AG08395 (cell line): ENCODE measurements around the gene CIT.

Experiments used
- DNase-seq: peaks from one replicate; pipeline ENCODE4 v3.0.0; 2012; ENCODE audit warnings: mixed read lengths, low spot score

Gene CIT

GRCh38 chr12:119649202-119649808 is 227.8 kb downstream of the CIT start:
- DNase-seq = peak; percentile 25

DNA sequence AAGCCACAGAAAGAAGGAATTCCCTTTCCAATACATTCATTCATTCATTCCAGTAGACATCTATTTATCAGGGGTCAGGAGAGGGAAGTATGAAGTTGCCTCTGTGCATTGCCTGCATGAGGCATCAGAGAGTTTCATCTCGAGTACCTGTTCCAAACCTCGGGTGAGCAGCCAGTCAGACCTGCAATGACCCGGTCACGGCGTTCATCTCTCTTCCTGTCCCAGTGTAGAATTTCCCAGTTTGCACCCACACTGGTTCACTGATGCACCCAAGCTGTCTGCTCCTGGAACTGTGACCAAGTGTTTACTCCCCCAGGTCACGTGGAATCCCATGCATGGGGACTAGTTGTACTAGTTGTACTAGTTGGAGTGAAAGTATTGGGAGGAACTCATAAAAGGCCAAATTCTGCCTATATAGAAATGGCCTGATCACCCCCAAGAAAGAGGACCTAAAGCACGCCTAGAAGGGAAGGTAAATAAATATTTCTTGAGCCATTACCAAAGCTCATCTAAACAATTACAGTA is 231.5 kb downstream of the CIT start:
- no peak for DNase-seq

DNA sequence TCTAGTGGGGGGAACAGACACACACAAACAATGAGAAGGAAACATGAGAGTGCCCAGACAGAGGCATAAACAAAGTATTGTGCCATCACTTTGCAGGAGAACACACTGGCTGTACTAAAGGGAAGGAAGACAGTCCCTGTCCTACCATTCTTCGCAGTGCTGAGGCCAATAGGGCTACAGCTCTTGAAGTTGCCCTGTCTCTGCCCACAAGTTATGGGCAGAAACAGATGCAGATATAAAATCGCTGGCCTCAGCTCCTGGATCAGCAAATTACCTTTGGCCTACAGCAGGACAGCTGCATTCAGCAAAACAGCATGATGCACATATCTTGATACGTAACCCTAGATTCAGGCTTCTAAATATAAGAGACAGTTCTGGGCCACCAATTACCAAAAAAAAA is 232.2 kb downstream of the CIT start:
- DNase-seq = no peak

DNA sequence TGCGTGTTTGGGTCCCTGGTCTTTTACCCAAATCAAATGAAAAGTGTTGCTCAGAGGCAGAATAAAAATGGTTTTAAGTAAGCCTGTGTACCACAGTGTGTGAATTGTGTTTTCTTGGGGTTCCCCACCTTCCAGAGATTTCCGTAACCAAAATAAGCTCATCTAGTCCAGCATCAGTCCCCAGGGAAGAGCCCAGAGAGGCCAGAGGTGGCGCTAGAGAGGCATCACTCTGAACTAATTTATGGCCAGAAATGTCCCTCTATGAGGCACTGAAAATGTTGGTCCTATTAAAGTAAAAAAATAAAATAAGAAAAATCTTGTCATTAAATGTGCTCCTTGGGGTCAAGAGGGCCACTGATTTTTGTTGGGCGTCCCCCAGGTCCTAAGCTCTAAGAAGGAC is 234.1 kb downstream of the CIT start:
- DNase-seq = no peak
